GM21515 (cell line): ENCODE results near the gene TMED4.
"Not testable (repeated sequence)": the region's sequence is repeated elsewhere in the genome, so short reads cannot be mapped to it uniquely, and the experiment has no call there.

ENCODE experiments used
- ATAC-seq: cut with Tn5 transposase; IDR thresholded peaks from one replicate; pipeline ENCODE4 v1.9.1; 2021; ENCODE audit not compliant: unreplicated experiment

Gene TMED4

GRCh38 chr7:44607141-44608068 lies 25.4 kb upstream of the TMED4 start:
- no peak for ATAC-seq

GRCh38 chr7:44606341-44607140 lies 24.5 kb upstream of the TMED4 start, which contains the start of gene OGDH:
TSS of gene OGDH (plus strand) at chr7:44606627. CDS start at chr7:44624344, 17,717 bp downstream.
- ATAC-seq, result peak; percentile 92

DNA sequence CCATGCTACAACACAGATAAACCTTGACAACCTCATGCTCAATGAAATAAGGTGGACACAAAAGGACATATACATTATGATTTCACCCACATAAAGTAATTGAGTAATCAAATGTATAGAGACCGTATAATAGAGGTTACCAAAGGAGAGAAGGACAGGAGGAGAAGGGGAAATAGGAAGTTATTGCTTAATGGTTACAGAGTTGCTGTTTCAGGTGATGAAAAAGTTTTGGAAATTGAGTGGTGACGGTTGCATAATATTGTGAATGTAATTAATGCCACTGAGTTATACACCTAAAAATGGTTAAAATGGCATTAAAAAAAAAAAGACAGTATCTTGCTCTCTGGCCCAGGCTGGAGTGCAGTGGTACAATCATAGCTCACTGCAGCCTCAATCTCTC lies 22.9 kb upstream of the TMED4 start:
- ATAC-seq, result no peak

DNA sequence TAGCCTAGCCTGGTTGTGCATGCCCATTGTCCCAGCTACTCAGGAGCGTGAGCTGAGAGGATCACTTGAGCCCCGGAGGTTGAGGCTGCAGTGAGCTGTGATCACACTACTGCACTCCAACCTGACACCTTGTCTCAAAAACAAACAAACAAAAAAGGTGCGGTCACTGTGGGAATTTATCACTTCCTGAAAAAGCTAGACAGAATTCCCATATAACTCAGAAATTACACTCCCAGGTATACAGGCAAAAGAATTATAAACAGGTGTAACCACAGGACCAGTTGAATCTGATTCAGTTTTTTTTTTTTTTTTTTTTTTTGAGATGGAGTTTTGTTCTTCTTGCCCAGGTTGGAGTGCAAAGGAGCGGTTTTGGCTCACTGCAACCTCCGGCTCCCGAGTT lies 21.2 kb upstream of the TMED4 start:
- ATAC-seq, result no peak

DNA sequence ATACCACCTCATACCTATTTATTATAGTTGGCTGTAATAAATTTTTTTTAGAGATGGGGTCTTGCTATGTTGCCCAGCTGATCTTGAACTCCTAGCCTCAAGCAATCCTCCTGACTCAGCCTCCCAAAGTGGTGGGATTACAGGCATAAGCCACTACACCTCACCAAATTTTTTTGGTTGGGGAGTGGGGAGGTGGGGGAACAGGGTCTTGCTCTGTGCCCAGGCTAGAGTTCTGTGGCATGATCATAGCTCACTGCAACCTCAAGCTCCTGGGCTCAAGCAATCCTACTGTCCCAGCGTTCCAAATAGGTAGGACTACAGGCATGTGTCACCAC lies 20.5 kb upstream of the TMED4 start:
- ATAC-seq, result no peak

- no peak for ATAC-seq
Observed at GRCh38 chr7:44599222-44599621, 17.2 kb upstream of the TMED4 start.

- ATAC-seq, result not testable (repeated sequence)
Observed at GRCh38 chr7:44597181-44597580, 15.2 kb upstream of the TMED4 start.

- ATAC-seq, result no peak
Observed at GRCh38 chr7:44595934-44596635, 14.1 kb upstream of the TMED4 start.

- no peak for ATAC-seq
Observed at GRCh38 chr7:44590910-44591309, 8.9 kb upstream of the TMED4 start.

DNA sequence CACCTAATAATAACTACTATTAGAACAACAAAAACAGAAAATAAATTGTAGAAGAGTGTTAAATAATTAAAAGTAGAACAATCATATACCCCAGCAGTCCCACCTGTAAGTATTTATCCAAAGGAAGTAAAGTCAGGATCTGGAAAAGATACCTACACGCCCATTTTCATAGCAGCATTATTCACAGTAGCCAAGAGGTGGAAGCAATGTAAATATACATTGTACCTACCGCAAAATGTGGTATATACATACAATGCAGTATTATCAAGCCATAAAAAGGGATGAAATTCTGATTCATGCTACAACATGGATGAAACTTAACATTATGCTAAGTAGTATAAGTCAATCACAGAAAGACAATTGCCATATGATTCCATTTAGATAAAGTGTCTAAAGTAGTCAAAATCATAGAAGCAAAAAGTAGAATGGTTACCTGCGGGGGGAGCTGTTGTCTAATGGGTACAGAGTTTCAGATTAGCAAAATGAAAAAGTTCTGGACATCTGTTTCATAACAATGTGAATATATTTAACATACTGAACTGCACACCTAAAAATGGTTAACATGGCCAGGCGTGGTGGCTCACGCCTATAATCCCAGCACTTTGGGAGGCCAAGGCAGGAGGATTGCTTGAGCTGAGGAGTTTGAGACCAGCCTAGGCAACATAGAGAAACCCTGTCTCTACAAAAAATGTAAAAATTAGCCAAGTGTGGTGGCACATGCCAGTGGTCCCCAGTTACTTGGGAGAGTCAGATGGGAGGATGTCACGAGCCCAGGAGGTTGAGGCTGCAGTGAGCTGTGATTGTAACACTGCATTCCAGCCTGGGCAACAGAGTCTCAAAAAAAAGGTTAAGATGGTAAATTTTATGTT lies 6.0 kb upstream of the TMED4 start:
- no peak for ATAC-seq

- ATAC-seq, result no peak
Observed at GRCh38 chr7:44583146-44583865, 1.3 kb upstream of the TMED4 start.

- peak; percentile 27 for ATAC-seq
Observed at GRCh38 chr7:44580945-44581878, 819 bp downstream of the TMED4 start.

DNA sequence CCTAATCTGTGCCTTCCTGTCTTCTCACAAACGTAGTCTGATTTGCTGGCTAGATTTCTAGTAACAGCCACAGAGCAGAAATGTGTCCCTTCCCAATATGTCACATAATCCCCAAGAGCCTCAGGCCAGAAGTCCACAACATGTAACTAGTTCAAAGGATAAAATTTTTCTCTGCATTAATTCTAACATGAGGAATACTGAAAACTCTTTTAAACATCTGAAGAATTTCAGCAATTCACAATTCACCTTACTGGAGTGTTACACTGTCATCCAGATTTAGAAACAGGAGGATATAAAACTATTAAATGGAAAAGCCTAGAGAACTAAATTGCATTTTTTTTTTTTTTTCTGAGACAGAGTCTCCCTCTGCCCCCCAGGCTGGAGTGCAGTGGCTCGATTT lies 5.8 kb downstream of the TMED4 start:
- no peak for ATAC-seq

- ATAC-seq, result no peak
Observed at GRCh38 chr7:44575054-44575453, 7.0 kb downstream of the TMED4 start.

- ATAC-seq, result no peak
Observed at GRCh38 chr7:44574287-44574872, 7.7 kb downstream of the TMED4 start.

DNA sequence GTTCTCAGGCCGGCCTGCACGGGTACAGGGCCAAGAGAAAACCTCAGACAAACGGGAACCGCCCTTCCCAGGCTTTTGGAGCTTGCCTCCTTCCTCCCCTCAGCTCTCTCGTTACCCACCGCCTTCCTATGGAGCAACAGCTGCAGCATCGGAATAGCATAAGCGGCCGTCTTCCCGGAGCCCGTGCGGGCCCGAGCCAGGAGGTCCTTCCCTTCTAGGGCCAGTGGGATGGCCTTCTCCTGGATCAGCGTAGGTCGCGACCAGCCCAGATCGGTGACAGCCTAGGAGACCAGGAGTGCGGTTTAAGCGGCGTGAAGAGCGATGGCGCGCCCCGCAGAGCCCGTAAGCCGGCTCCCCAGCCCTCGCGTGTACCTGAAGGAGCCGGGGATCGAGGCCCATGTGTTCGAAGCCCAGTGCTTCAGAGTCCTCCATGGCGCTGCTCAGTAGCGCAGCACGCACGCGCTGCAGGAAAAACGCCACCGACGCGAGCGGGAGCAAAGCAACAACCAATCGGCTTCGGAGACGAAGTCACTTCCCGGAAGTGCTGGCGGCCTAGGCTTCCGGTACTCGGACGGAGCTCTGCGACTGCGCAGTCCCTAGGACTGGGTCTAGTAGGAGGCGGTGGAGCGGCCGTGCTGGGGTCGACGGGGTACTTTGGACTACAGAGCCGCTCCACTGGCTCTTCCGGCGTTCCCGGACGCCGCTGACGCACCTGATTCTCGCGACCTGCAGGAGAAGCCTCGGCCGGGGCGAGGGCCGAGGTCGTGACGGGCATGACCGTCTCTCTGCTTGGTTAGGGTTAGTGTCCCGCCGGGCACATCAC lies 8.4 kb downstream of the TMED4 start, which contains the start of gene DDX56:
Gene DDX56 (minus strand): TSS at position 445 of the 823 bp plus-strand sequence. CDS start 13 bp downstream, at position 432.
- peak; percentile 95 for ATAC-seq

DNA sequence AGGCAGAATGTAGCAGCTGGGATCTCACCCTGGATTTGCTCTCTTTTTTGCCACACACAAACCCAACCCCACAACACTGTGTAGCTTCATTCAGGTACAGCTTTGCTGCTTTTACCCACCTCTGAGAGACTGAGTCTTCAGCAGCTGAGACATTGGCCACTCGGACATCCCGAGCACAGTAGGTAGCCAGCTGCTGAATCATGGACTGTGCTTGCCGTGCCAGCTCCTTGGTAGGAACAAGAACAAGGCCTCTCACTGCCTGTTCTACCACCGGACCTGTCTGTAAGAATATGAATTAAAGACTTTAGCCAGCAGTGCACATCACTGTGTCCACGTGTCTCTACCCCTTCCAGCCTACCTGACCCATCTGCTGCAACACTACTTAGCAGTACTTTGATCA lies 9.3 kb downstream of the TMED4 start:
- no peak for ATAC-seq
